Neuronal stem cell (in vitro differentiated cells): ENCODE data around the gene TLR9.

Experiments used
- DNase-seq: peaks from one replicate; pipeline ENCODE4 v3.0.0-alpha.2; 2013; ENCODE audit warnings: low spot score
- H2AFZ ChIP-seq: one replicate; pipeline ENCODE4 v1.6.1; 2013; ENCODE audit warnings: mild to moderate bottlenecking, low read length, inconsistent platforms
- H2AK5ac ChIP-seq: 2 replicates; pipeline ENCODE4 v1.6.1; 2013; ENCODE audit warnings: low read depth, mild to moderate bottlenecking, inconsistent platforms, low read length, moderate library complexity, mixed read lengths
- H2BK120ac ChIP-seq: 2 replicates; pipeline ENCODE4 v1.6.1; 2013; ENCODE audit warnings: low read depth, mild to moderate bottlenecking, inconsistent platforms, low read length, moderate library complexity, mixed read lengths
- H2BK12ac ChIP-seq: one replicate; pipeline ENCODE4 v1.6.1; 2013; ENCODE audit warnings: low read length, inconsistent platforms
- H2BK15ac ChIP-seq: 2 replicates; pipeline ENCODE4 v1.6.1; 2013; ENCODE audit warnings: mild to moderate bottlenecking, low read length, inconsistent platforms, mixed read lengths
- H2BK5ac ChIP-seq: one replicate; pipeline ENCODE4 v1.6.1; 2013; ENCODE audit warnings: inconsistent platforms, mild to moderate bottlenecking, low read length, moderate library complexity
- H3K14ac ChIP-seq: one replicate; pipeline ENCODE4 v1.6.1; 2013; ENCODE audit warnings: low read length, inconsistent platforms
- H3K18ac ChIP-seq: 2 replicates; pipeline ENCODE4 v1.6.1; 2013; ENCODE audit warnings: low read length, inconsistent platforms
- H3K23ac ChIP-seq: 2 replicates; pipeline ENCODE4 v1.6.1; 2013; ENCODE audit warnings: low read depth, mild to moderate bottlenecking, mixed read lengths, low read length, inconsistent platforms; ENCODE audit not compliant: poor library complexity
- H3K27ac ChIP-seq: replicated peaks from 3 replicates; pipeline ENCODE4 v1.5.1; 2013; ENCODE audit warnings: low read length, inconsistent platforms
- H3K27me3 ChIP-seq, 3 experiments: 2 replicates each; pipeline ENCODE4 v1.6.1; 2013; ENCODE audit warnings: low read length in 3 of 3, mild to moderate bottlenecking in 2 of 3, inconsistent platforms in 1 of 3, low read depth in 1 of 3, mixed read lengths in 1 of 3, moderate library complexity in 1 of 3; ENCODE audit not compliant: control insufficient read depth in 3 of 3, insufficient read depth in 3 of 3
- H3K36me3 ChIP-seq, 2 donors: replicated peaks in 1 of 2; 2 replicates each; pipeline ENCODE4 v1.6.1; 2013; ENCODE audit warnings: low read length in 2 of 2; ENCODE audit not compliant: control insufficient read depth in 2 of 2, insufficient read depth in 2 of 2
- H3K4ac ChIP-seq: 2 replicates; pipeline ENCODE4 v1.6.1; 2013; ENCODE audit warnings: inconsistent platforms, mild to moderate bottlenecking, low read length, moderate library complexity
- H3K4me1 ChIP-seq, 2 donors: 1 replicate in 1 of 2; 2 replicates in 1 of 2; pipeline ENCODE4 v1.6.1; 2013; ENCODE audit warnings: low read length in 2 of 2, low read depth in 1 of 2; ENCODE audit not compliant: control insufficient read depth in 2 of 2, insufficient read depth in 1 of 2
- H3K4me2 ChIP-seq: one replicate; pipeline ENCODE4 v1.6.1; 2013; ENCODE audit warnings: mild to moderate bottlenecking, low read length, inconsistent platforms; ENCODE audit not compliant: insufficient read depth, poor library complexity, severe bottlenecking
- H3K4me3 ChIP-seq, 2 donors: 2 replicates each; pipeline ENCODE4 v1.5.1; 2013; ENCODE audit warnings: low read length in 2 of 2, mild to moderate bottlenecking in 2 of 2, inconsistent platforms in 1 of 2, moderate library complexity in 1 of 2
- H3K79me1 ChIP-seq: one replicate; pipeline ENCODE4 v1.6.1; 2013; ENCODE audit warnings: low read depth, mild to moderate bottlenecking, inconsistent platforms, low read length, moderate library complexity
- H3K9ac ChIP-seq: one replicate; pipeline ENCODE4 v1.6.1; 2013; ENCODE audit warnings: mild to moderate bottlenecking, low read depth, low read length, inconsistent platforms; ENCODE audit not compliant: poor library complexity
- H3K9me3 ChIP-seq, 2 donors: replicated peaks in 1 of 2; 2 replicates each; pipeline versions ENCODE3 to v1.6.1; 2013; ENCODE audit warnings: low read length in 2 of 2, mild to moderate bottlenecking in 2 of 2, inconsistent platforms in 1 of 2, low read depth in 1 of 2, mixed read lengths in 1 of 2, moderate library complexity in 1 of 2; ENCODE audit not compliant: control insufficient read depth in 2 of 2, insufficient read depth in 1 of 2
- H4K8ac ChIP-seq: one replicate; pipeline ENCODE4 v1.6.1; 2013; ENCODE audit warnings: low read depth, mild to moderate bottlenecking, inconsistent platforms, low read length, moderate library complexity
- H4K91ac ChIP-seq: one replicate; pipeline ENCODE4 v1.6.1; 2013; ENCODE audit warnings: low read length, low read depth, mild to moderate bottlenecking, inconsistent platforms; ENCODE audit not compliant: poor library complexity
- WGBS, 2 donors: extraction: QIAGEN DNeasy Blood & Tissue Kit; methylation state at CpG; one replicate each; pipeline ENCODE4 v1.1.7; 2013; ENCODE audit warnings: missing lambda C conversion rate in 2 of 2, mixed read lengths in 1 of 2; ENCODE audit not compliant: insufficient read length in 2 of 2, insufficient replicate concordance in 1 of 2; ENCODE audit errors: extremely low coverage in 2 of 2; 5-methylcytosine and 5-hydroxymethylcytosine counted together

Gene TLR9

GRCh38 chr3:52200981-52201679, 24.3 kb downstream of the TLR9 start:
- no peak overlapping the region for H3K14ac ChIP-seq
- no CpG with 5 or more reads among the region's 5 CpGs for WGBS, 2 donors
- no peak overlapping the region for H4K91ac ChIP-seq
- H2BK120ac ChIP-seq, result no peak overlapping the region
- H3K18ac ChIP-seq, result no peak overlapping the region
- no peak overlapping the region for H3K4me3 ChIP-seq
- no peak overlapping the region for H2AK5ac ChIP-seq
- no peaks in the 10 kb centered on the region for H3K27me3 ChIP-seq
- no peak overlapping the region for H4K8ac ChIP-seq
- no peak overlapping the region for H3K4me2 ChIP-seq
- H3K4me1 ChIP-seq, result peaks cover 7 to 9% of the 10 kb centered on the region in 2 donors
- no peak overlapping the region for H3K23ac ChIP-seq
- no peaks in the 10 kb centered on the region for H3K9me3 ChIP-seq
- no peak overlapping the region for H2BK5ac ChIP-seq
- no peak for DNase-seq
- H3K9ac ChIP-seq, result no peak overlapping the region
- no peak overlapping the region for H3K27ac ChIP-seq
- peaks cover 33 to 72% of the 10 kb centered on the region in 2 donors for H3K36me3 ChIP-seq
- no peak overlapping the region for H2AFZ ChIP-seq
- H2BK15ac ChIP-seq, result no peak overlapping the region
- peaks cover 8% of the 10 kb centered on the region for H3K79me1 ChIP-seq
- H2BK12ac ChIP-seq, result no peak overlapping the region
- no peak overlapping the region for H3K4ac ChIP-seq

- DNase-seq, result no peak
- peak overlapping the region; percentile 9 for H3K14ac ChIP-seq
- H3K27ac ChIP-seq, result no peak overlapping the region
- peak overlapping the region; percentile 96 for H2AFZ ChIP-seq
- no peaks in the 10 kb centered on the region for H3K9me3 ChIP-seq
- no peak overlapping the region for H2AK5ac ChIP-seq
- peak overlapping the region; percentile 98 for H3K9ac ChIP-seq
- peaks cover 7 to 9% of the 10 kb centered on the region in 2 donors for H3K4me1 ChIP-seq
- H2BK120ac ChIP-seq, result no peak overlapping the region
- peaks cover 8% of the 10 kb centered on the region for H3K79me1 ChIP-seq
- H2BK5ac ChIP-seq, result peak overlapping the region; percentile 66
- H3K4ac ChIP-seq, result no peak overlapping the region
- H3K23ac ChIP-seq, result no peak overlapping the region
- no peaks in the 10 kb centered on the region for H3K27me3 ChIP-seq
- H4K91ac ChIP-seq, result no peak overlapping the region
- H3K18ac ChIP-seq, result peak overlapping the region; percentile 95
- peak overlapping the region; percentile 93 for H3K4me2 ChIP-seq
- H2BK12ac ChIP-seq, result no peak overlapping the region
- WGBS, 2 donors, result no CpG with 5 or more reads among the region's 14 CpGs
- no peak overlapping the region for H2BK15ac ChIP-seq
- H3K36me3 ChIP-seq, result peaks cover 16 to 50% of the 10 kb centered on the region in 2 donors
- H3K4me3 ChIP-seq, result peak overlapping the region; percentile 72 to 96
- no peak overlapping the region for H4K8ac ChIP-seq
Observed at GRCh38 chr3:52198643-52199608, 26.5 kb downstream of the TLR9 start.

DNA sequence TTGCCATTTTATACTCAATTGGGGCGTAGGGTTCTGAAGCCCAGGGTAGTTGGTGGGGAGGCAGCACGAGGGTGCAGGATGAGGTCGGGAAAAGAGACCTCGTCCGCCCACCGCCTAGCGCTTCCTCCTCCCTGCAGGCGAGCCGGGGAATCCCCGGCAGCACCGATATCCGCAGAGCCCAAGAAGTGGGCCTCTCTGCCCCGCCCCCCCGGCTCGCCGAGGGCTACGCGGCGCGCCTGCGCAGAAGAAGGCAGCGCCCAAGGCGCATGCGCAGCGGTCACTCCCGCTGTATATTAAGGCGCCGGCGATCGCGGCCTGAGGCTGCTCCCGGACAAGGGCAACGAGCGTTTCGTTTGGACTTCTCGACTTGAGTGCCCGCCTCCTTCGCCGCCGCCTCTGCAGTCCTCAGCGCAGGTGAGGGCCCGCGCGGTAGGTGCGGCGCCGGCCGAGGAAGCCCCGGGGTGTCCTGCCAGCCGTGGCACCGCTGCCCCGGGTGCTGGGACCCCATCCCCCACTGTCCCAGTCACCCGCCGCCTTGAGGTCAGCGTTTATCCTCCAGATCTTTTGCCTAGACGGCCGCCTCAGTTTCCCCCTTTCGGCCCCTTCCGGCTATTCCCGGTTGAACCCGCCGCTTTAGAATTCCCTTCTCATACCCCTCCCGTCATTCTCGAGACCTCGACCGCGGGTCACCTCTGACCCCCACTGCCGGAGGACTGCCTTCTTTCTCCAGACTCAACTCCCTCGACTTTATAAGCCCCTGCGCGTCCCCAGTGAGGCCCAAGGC, 27.4 kb downstream of the TLR9 start, which contains the start of gene ALAS1:
Gene ALAS1 (plus strand): TSS at position 319 of the 784 bp plus-strand sequence. CDS start 1,082 bp downstream, outside the sequence.
- Histone ChIP-seq H4K8ac (peak within 1 kb of the TSS; percentile 43), H3K4ac (no peak within 1 kb of the TSS), H3K9me3 (no peaks in the 10 kb centered on the region), H3K23ac (peak within 1 kb of the TSS; percentile 98), H3K4me2 (peak within 1 kb of the TSS; percentile 93), H3K14ac (peak within 1 kb of the TSS; percentile 58), H2AK5ac (peak within 1 kb of the TSS; percentile 1), H3K9ac (peak within 1 kb of the TSS; percentile 98), H3K18ac (peak within 1 kb of the TSS; percentile 96), H3K79me1 (peaks cover 8% of the 10 kb centered on the region), H3K4me3 (peak within 1 kb of the TSS; percentile 72 to 96), H3K27ac (peak within 1 kb of the TSS; percentile 68), H3K36me3 (peaks cover 16 to 41% of the 10 kb centered on the region in 2 donors), H2BK15ac (peak within 1 kb of the TSS; percentile 96), H2BK5ac (peak within 1 kb of the TSS; percentile 91), H3K27me3 (no peaks in the 10 kb centered on the region), H2BK120ac (no peak within 1 kb of the TSS), H2AFZ (peak within 1 kb of the TSS; percentile 96), H4K91ac (peak within 1 kb of the TSS; percentile 56), H3K4me1 (peaks cover 7 to 9% of the 10 kb centered on the region in 2 donors), H2BK12ac (peak within 1 kb of the TSS; percentile 14)
- peak; percentile 94 for DNase-seq
- WGBS, 2 donors, result no CpG with 5 or more reads among the region's 71 CpGs
